NCI-H446 treated with DMSO at 0.1 percent for 48 hours (cell line): ENCODE results near the gene TOPBP1.
"Not testable (repeated sequence)": the region's sequence is repeated elsewhere in the genome, so short reads cannot be mapped to it uniquely, and the experiment has no call there.

Experiments
- DNase-seq: peaks from one replicate; lab custom pipeline; 2025; lab: John Stamatoyannopoulos, UW

The TOPBP1 gene

GRCh38 chr3:133661454-133662277 lies at the start of gene TOPBP1:
TOPBP1 (minus strand) TSS chr3:133661941; CDS start chr3:133661127, 814 bp downstream.
- peak; percentile 72 for DNase-seq

GRCh38 chr3:133711013-133711412 lies 49.3 kb upstream of the TOPBP1 start:
- no peak for DNase-seq

- no peak for DNase-seq
Measured at GRCh38 chr3:133709139-133709750, 47.5 kb upstream of the TOPBP1 start.

- DNase-seq, result no peak
Measured at GRCh38 chr3:133706033-133706432, 44.3 kb upstream of the TOPBP1 start.

GRCh38 chr3:133703915-133704314 lies 42.2 kb upstream of the TOPBP1 start:
- DNase-seq, result no peak

GRCh38 chr3:133701435-133702358 lies 40.0 kb upstream of the TOPBP1 start:
- DNase-seq, result no peak

- no peak for DNase-seq
Measured at GRCh38 chr3:133700351-133700750, 38.6 kb upstream of the TOPBP1 start.

GRCh38 chr3:133699903-133700302 lies 38.2 kb upstream of the TOPBP1 start:
- DNase-seq, result no peak

GRCh38 chr3:133699467-133699866 lies 37.7 kb upstream of the TOPBP1 start:
- no peak for DNase-seq

GRCh38 chr3:133697960-133698359 lies 36.2 kb upstream of the TOPBP1 start:
- DNase-seq, result no peak

GRCh38 chr3:133695560-133696171 lies 33.9 kb upstream of the TOPBP1 start:
- DNase-seq, result no peak

GRCh38 chr3:133694288-133695268 lies 32.8 kb upstream of the TOPBP1 start:
- DNase-seq, result no peak

- no peak for DNase-seq
Measured at GRCh38 chr3:133693821-133694220, 32.1 kb upstream of the TOPBP1 start.

GRCh38 chr3:133692759-133693158 lies 31.0 kb upstream of the TOPBP1 start:
- DNase-seq, result no peak

GRCh38 chr3:133691273-133692107 lies 29.7 kb upstream of the TOPBP1 start:
- no peak for DNase-seq

- DNase-seq, result not testable (repeated sequence)
Measured at GRCh38 chr3:133677993-133678392, 16.3 kb upstream of the TOPBP1 start.

- DNase-seq, result no peak
Measured at GRCh38 chr3:133676336-133677118, 14.8 kb upstream of the TOPBP1 start.

GRCh38 chr3:133675631-133676335 lies 14.0 kb upstream of the TOPBP1 start:
- DNase-seq, result no peak
